SK-N-SH (cell line): Measurements from ENCODE around the gene IQGAP2. TPM values are rescaled to one million over a fixed set of nuclear protein-coding genes. Genes with fewer than 3 reads are reported as not detected.

Experiments used
- CTCF ChIA-PET: fragments of 300-600, 350-600 bp; formaldehyde crosslinking; extraction: SDS; loops from one replicate; lab custom pipeline; 2021; lab: Yijun Ruan, JAX
- POLR2A ChIA-PET: fragments of 350-600 bp; sonication (Branson Sonifier 250); formaldehyde crosslinking; extraction: SDS; loops from one replicate; lab custom pipeline; 2020; ENCODE audit warnings: antibody characterized with exemption, inconsistent platforms; lab: Yijun Ruan, JAX
- DNase-seq: peaks from one replicate; pipeline ENCODE4 v3.0.0; 2012
- H2AFZ ChIP-seq: fragments of 200-600 bp; sonication (generic); 2 replicates; pipeline ENCODE4 v1.8.1; 2016; ENCODE audit warnings: antibody characterized with exemption, mild to moderate bottlenecking, low read depth
- H3F3A ChIP-seq: fragments of 200-600 bp; sonication (generic); replicated peaks from 2 replicates; pipeline ENCODE3; 2016; ENCODE audit warnings: antibody characterized with exemption, mild to moderate bottlenecking; ENCODE audit not compliant: insufficient read depth
- H3K27ac ChIP-seq, 2 experiments: fragments of 200-500 bp in 1 of 2; fragments of 200-600 bp in 1 of 2; sonication (Bioruptor generic) in 1 of 2; sonication (generic), shearing (Covaris generic) in 1 of 2; 2 replicates each; pipeline versions ENCODE4 v1.5.1 to v1.6.1; 2014 to 2016; ENCODE audit warnings: low read depth in 2 of 2, inconsistent platforms in 1 of 2, low read length in 1 of 2, mild to moderate bottlenecking in 1 of 2, mixed read lengths in 1 of 2
- H3K27me3 ChIP-seq: fragments of 200-600 bp; sonication (generic), shearing (Covaris generic); 2 replicates; pipeline ENCODE4 v1.6.1; 2016; ENCODE audit warnings: mixed run types; ENCODE audit not compliant: insufficient read depth
- H3K36me3 ChIP-seq, 2 experiments: fragments of 200-500 bp in 1 of 2; fragments of 200-600 bp in 1 of 2; sonication (Bioruptor generic) in 1 of 2; sonication (generic) in 1 of 2; replicated peaks in 1 of 2; 2 replicates each; pipeline versions ENCODE3 to v1.5.1; 2014 to 2016; ENCODE audit warnings: low read length in 1 of 2, mild to moderate bottlenecking in 1 of 2; ENCODE audit not compliant: insufficient read depth in 2 of 2, control insufficient read depth in 1 of 2
- H3K4me1 ChIP-seq, 2 experiments: fragments of 200-500 bp in 1 of 2; fragments of 200-600 bp in 1 of 2; sonication (Bioruptor generic) in 1 of 2; sonication (generic), shearing (Covaris generic) in 1 of 2; 2 replicates each; pipeline versions ENCODE4 v1.5.1 to v1.6.1; 2014 to 2016; ENCODE audit warnings: low read depth in 1 of 2, low read length in 1 of 2, mixed run types in 1 of 2; ENCODE audit not compliant: insufficient read depth in 2 of 2, control insufficient read depth in 1 of 2
- H3K4me2 ChIP-seq: fragments of 200-600 bp; sonication (generic), shearing (Covaris generic); 2 replicates; pipeline ENCODE4 v1.6.1; 2017; ENCODE audit warnings: mixed run types
- H3K4me3 ChIP-seq, 2 experiments: fragments of 200-500 bp in 1 of 2; fragments of 200-600 bp in 1 of 2; sonication (Bioruptor generic) in 1 of 2; sonication (generic), shearing (Covaris generic) in 1 of 2; 2 replicates each; pipeline versions ENCODE4 v1.5.1 to v1.8.1; 2014 to 2016; ENCODE audit warnings: low read depth in 2 of 2, inconsistent platforms in 1 of 2, low read length in 1 of 2, mild to moderate bottlenecking in 1 of 2, mixed read lengths in 1 of 2, moderate library complexity in 1 of 2
- H3K79me2 ChIP-seq: fragments of 200-600 bp; sonication (generic); 2 replicates; pipeline ENCODE4 v1.8.1; 2017; ENCODE audit warnings: mild to moderate bottlenecking; ENCODE audit not compliant: insufficient read depth
- H3K9ac ChIP-seq: fragments of 200-600 bp; sonication (generic); 2 replicates; pipeline ENCODE4 v1.6.1; 2017; ENCODE audit warnings: mixed run types
- H3K9me2 ChIP-seq: fragments of 200-600 bp; sonication (generic); 2 replicates; pipeline ENCODE4 v1.6.1; 2017; ENCODE audit warnings: mixed run types
- H3K9me3 ChIP-seq: fragments of 200-600 bp; sonication (generic); 2 replicates; pipeline ENCODE4 v1.6.1; 2017; ENCODE audit warnings: mixed run types, mild to moderate bottlenecking, moderate library complexity
- H4K20me1 ChIP-seq: fragments of 200-600 bp; sonication (generic); 2 replicates; pipeline ENCODE4 v1.6.1; 2017; ENCODE audit warnings: mild to moderate bottlenecking, mixed run types; ENCODE audit not compliant: insufficient read depth
- EP300 ChIP-seq, 2 experiments: IDR thresholded peaks; 2 replicates each; pipeline versions ENCODE4 v1.4.0 to v1.6.1; 2012; ENCODE audit warnings: borderline replicate concordance in 1 of 2, low read depth in 1 of 2, low read length in 1 of 2
- EZH2phosphoT487 ChIP-seq: fragments of 200-600 bp; sonication (generic); IDR thresholded peaks from 2 replicates; pipeline ENCODE4 v1.6.1; 2017; ENCODE audit warnings: low read depth, mixed run types, mild to moderate bottlenecking, antibody characterized with exemption, moderate library complexity, borderline replicate concordance
- FOXM1 ChIP-seq: IDR thresholded peaks from 2 replicates; pipeline ENCODE4 v1.4.0; 2012; ENCODE audit warnings: low read depth, mild to moderate bottlenecking
- GATA2 ChIP-seq: sonication (generic); formaldehyde crosslinking; IDR thresholded peaks from 2 replicates; pipeline ENCODE4 v1.5.0; 2020; ENCODE audit warnings: mild to moderate bottlenecking, missing genetic modification reagents
- JUND ChIP-seq: IDR thresholded peaks from 2 replicates; pipeline ENCODE4 v1.4.0; 2012
- NRF1 ChIP-seq: IDR thresholded peaks from 2 replicates; pipeline ENCODE4 v1.6.1; 2012; ENCODE audit warnings: low read depth, mild to moderate bottlenecking, low read length
- POLR2AphosphoS5 ChIP-seq: IDR thresholded peaks from 2 replicates; pipeline ENCODE4 v1.6.1; 2012; ENCODE audit warnings: low read depth, low read length
- RAD21 ChIP-seq: IDR thresholded peaks from 2 replicates; pipeline ENCODE4 v1.6.1; 2012; ENCODE audit warnings: mild to moderate bottlenecking, low read length
- RCOR1 ChIP-seq: fragments of 150-350 bp; IDR thresholded peaks from 2 replicates; pipeline ENCODE4 v1.6.1; 2017; ENCODE audit warnings: antibody characterized with exemption, low read length
- SIN3A ChIP-seq: IDR thresholded peaks from 2 replicates; pipeline ENCODE4 v1.6.1; 2012; ENCODE audit warnings: low read depth, mild to moderate bottlenecking, low read length, moderate library complexity, borderline replicate concordance
- WGBS: methylation state at CpG from one replicate; pipeline ENCODE4 v1.1.6; 2017; ENCODE audit warnings: low lambda C conversion rate; 5-methylcytosine and 5-hydroxymethylcytosine counted together
- polyA plus RNA-seq, 3 experiments: library from polyadenylated mRNA; depleted of rRNA; stranded (reverse); fragments of >200 nt; gene quantifications; 2 replicates each; pipeline ENCODE4 v1.2.3, GENCODE V29; 2012
- TF ChIP-seq, protein P1 (sequence below): IDR thresholded peaks from 2 replicates; pipeline ENCODE4 v1.4.0; 2012; ENCODE audit warnings: low read depth
- TF ChIP-seq, protein P2 (sequence below): IDR thresholded peaks from 2 replicates; pipeline ENCODE4 v1.6.1; 2012; ENCODE audit warnings: mild to moderate bottlenecking, low read depth, low read length, moderate library complexity
- TF ChIP-seq, protein P3 (sequence below): fragments of 150-350 bp; IDR thresholded peaks from 2 replicates; pipeline ENCODE4 v1.6.1; 2016; ENCODE audit warnings: mild to moderate bottlenecking, low read depth, low read length
- TF ChIP-seq, protein P4 (sequence below): IDR thresholded peaks from 2 replicates; pipeline ENCODE4; 2012

IQGAP2 gene
- polyA plus RNA-seq, 1 of the 3 experiments (the other 2 are of a cell fraction): 2.1 TPM

DNA sequence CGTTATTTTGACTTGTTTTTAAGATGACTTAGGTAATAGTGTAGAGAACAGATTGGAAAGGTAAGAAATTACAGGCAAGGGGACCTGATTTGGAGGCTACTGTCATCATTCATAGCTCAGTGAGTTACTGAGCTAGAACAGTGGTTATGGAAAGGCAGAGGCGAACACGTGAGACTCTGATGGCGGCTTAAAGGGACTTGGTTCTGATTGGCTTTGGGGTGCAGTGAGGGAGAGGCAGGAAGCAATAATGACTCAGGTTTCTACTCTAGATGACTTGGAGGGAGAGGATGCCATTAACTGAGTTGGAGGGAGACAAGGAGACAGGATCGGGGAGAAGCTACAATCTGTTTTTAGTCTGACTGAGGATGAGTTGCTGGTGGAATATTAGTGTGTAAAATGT lies 217.1 kb downstream of the IQGAP2 start:
- H3K4me3 ChIP-seq: 0 out of 4 replicates have a peak overlapping the region, but pooled peaks of 1 of the 2 experiments have one; percentile 12
- H2AFZ ChIP-seq: no peak overlapping the region
- H4K20me1 ChIP-seq: no peaks in the 10 kb centered on the region
- peaks cover 36% of the 10 kb centered on the region for H3F3A ChIP-seq
- peaks cover 49% of the 10 kb centered on the region for H3K79me2 ChIP-seq
- DNase-seq: no peak
- 93% methylated on average over 5 of the region's 5 CpGs for WGBS
- no peak overlapping the region for H3K9ac ChIP-seq
- H3K27me3 ChIP-seq: no peaks in the 10 kb centered on the region
- TF ChIP-seq, protein P1, sequence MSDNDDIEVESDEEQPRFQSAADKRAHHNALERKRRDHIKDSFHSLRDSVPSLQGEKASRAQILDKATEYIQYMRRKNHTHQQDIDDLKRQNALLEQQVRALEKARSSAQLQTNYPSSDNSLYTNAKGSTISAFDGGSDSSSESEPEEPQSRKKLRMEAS: no peak
- no peak for TF ChIP-seq SIN3A
- H3K9me3 ChIP-seq: no peaks in the 10 kb centered on the region
- ChIA-PET POLR2A (no interaction called here), CTCF (interaction anchor here (0.8 kb wide), 1 partner anchor 21 kb away, joined by 3 read pairs; no protein-coding TSS in a partner anchor)
- peaks cover 7 to 17% of the 10 kb centered on the region in 2 experiments for H3K36me3 ChIP-seq
- H3K4me1 ChIP-seq: peaks cover 4 to 43% of the 10 kb centered on the region in 2 experiments; a peak in 3 of 4 replicates
- H3K27ac ChIP-seq: peak overlapping the region in 1 of 2 experiments; percentile 23; a peak in 1 of 4 replicates
- H3K4me2 ChIP-seq: peak overlapping the region; percentile 75
- no peaks in the 10 kb centered on the region for H3K9me2 ChIP-seq

DNA sequence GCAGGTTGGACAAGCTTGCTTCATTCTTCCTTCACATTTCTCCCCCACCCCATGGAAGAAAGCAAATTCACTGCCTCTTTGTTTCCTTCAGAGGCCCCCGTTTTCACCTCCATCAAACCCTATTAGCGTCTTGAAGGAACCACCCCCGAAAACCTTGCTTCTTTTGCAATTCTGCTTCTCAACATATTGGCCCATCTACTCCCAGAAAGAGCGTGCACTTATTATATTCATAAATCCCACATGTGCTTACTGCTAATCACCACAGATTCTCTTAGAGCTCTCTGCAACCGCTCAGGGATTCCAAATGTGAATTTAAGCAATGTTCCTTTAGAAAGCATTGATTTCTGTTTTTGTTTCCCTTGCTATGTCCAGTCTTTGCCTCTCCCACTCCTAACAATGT lies 219.0 kb downstream of the IQGAP2 start:
- 0 out of 2 replicates have a peak overlapping the region, but pooled peaks have one; percentile 44 for H2AFZ ChIP-seq
- CTCF ChIA-PET: no interaction called here
- peak overlapping the region; percentile 50 to 63; a peak in 3 of 4 replicates for H3K4me3 ChIP-seq

More for the DNA sequence above, 219.0 kb downstream of the IQGAP2 start:
- POLR2A ChIA-PET: no interaction called here
- Histone ChIP-seq H3F3A (peaks cover 17% of the 10 kb centered on the region), H3K9me3 (no peaks in the 10 kb centered on the region), H3K27ac (peak overlapping the region in 1 of 2 experiments; percentile 61; a peak in 3 of 4 replicates), H3K9me2 (no peaks in the 10 kb centered on the region), H4K20me1 (no peaks in the 10 kb centered on the region), H3K9ac (peak overlapping the region; percentile 75), H3K4me2 (peak overlapping the region; percentile 75), H3K79me2 (peaks cover 40% of the 10 kb centered on the region), H3K36me3 (peaks cover 2 to 4% of the 10 kb centered on the region in 2 experiments), H3K27me3 (no peaks in the 10 kb centered on the region), H3K4me1 (peaks cover 8 to 25% of the 10 kb centered on the region in 2 experiments; a peak in 3 of 4 replicates)
- WGBS: 54% methylated on average over 5 of the region's 5 CpGs
- no peak for DNase-seq
- TF ChIP-seq JUND (no peak), EZH2phosphoT487 (no peak), EP300 (IDR thresholded peaks at IDR 0.05; ENCODE audit: borderline replicate concordance in 1 of 2, low read depth in 1 of 2, low read length in 1 of 2) (no peak), NRF1 (no peak), POLR2AphosphoS5 (no peak), GATA2 (CRISPR knock-in tag) (no peak), FOXM1 (no peak), RCOR1 (no peak), RAD21 (no peak)
- TF ChIP-seq, protein P2, sequence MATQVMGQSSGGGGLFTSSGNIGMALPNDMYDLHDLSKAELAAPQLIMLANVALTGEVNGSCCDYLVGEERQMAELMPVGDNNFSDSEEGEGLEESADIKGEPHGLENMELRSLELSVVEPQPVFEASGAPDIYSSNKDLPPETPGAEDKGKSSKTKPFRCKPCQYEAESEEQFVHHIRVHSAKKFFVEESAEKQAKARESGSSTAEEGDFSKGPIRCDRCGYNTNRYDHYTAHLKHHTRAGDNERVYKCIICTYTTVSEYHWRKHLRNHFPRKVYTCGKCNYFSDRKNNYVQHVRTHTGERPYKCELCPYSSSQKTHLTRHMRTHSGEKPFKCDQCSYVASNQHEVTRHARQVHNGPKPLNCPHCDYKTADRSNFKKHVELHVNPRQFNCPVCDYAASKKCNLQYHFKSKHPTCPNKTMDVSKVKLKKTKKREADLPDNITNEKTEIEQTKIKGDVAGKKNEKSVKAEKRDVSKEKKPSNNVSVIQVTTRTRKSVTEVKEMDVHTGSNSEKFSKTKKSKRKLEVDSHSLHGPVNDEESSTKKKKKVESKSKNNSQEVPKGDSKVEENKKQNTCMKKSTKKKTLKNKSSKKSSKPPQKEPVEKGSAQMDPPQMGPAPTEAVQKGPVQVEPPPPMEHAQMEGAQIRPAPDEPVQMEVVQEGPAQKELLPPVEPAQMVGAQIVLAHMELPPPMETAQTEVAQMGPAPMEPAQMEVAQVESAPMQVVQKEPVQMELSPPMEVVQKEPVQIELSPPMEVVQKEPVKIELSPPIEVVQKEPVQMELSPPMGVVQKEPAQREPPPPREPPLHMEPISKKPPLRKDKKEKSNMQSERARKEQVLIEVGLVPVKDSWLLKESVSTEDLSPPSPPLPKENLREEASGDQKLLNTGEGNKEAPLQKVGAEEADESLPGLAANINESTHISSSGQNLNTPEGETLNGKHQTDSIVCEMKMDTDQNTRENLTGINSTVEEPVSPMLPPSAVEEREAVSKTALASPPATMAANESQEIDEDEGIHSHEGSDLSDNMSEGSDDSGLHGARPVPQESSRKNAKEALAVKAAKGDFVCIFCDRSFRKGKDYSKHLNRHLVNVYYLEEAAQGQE: no peak
- TF ChIP-seq, protein P3, sequence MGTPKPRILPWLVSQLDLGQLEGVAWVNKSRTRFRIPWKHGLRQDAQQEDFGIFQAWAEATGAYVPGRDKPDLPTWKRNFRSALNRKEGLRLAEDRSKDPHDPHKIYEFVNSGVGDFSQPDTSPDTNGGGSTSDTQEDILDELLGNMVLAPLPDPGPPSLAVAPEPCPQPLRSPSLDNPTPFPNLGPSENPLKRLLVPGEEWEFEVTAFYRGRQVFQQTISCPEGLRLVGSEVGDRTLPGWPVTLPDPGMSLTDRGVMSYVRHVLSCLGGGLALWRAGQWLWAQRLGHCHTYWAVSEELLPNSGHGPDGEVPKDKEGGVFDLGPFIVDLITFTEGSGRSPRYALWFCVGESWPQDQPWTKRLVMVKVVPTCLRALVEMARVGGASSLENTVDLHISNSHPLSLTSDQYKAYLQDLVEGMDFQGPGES: no peak
- TF ChIP-seq, protein P1: no peak
- TF ChIP-seq, protein P4, sequence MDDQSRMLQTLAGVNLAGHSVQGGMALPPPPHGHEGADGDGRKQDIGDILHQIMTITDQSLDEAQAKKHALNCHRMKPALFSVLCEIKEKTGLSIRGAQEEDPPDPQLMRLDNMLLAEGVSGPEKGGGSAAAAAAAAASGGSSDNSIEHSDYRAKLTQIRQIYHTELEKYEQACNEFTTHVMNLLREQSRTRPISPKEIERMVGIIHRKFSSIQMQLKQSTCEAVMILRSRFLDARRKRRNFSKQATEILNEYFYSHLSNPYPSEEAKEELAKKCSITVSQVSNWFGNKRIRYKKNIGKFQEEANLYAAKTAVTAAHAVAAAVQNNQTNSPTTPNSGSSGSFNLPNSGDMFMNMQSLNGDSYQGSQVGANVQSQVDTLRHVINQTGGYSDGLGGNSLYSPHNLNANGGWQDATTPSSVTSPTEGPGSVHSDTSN: no peak
